ENCODE data around the gene WEE1.

DNA sequence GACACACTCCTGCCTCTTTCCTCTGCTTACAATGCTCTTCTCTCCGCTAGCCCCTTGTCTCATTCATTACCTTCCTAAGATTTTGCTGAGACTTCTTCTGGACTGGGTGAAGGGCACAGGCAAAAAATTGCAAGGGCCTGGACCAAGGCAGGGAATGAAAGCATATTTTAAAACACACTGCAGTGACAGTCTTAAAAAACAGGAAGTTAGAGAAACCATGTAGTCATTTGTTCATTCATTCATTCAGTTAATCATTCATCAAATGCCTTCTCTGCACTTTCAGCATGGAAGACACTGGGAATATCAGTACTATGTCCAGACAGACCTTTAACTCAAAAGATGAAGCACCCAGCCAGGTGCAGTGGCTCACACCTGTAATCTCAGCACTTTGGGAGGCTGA, 45.5 kb downstream of the WEE1 start:
- TF ChIP-seq, protein P1, sequence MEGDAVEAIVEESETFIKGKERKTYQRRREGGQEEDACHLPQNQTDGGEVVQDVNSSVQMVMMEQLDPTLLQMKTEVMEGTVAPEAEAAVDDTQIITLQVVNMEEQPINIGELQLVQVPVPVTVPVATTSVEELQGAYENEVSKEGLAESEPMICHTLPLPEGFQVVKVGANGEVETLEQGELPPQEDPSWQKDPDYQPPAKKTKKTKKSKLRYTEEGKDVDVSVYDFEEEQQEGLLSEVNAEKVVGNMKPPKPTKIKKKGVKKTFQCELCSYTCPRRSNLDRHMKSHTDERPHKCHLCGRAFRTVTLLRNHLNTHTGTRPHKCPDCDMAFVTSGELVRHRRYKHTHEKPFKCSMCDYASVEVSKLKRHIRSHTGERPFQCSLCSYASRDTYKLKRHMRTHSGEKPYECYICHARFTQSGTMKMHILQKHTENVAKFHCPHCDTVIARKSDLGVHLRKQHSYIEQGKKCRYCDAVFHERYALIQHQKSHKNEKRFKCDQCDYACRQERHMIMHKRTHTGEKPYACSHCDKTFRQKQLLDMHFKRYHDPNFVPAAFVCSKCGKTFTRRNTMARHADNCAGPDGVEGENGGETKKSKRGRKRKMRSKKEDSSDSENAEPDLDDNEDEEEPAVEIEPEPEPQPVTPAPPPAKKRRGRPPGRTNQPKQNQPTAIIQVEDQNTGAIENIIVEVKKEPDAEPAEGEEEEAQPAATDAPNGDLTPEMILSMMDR (IDR thresholded peaks at IDR 0.05), result no peak
- no peak for TF ChIP-seq POLR2A (IDR thresholded peaks at IDR 0.05)

Data from suprapubic skin (tissue), 3 donors.